HS-27A (cell line): ENCODE results near the gene MMP8.
A peak's percentile ranks its signal among the peaks of the same experiment; 100 is the strongest.

Experiments used
- DNase-seq: peaks from one replicate; pipeline ENCODE4 v3.0.0-alpha.2; 2012; ENCODE audit warnings: low read depth, missing footprints

Gene MMP8

DNA sequence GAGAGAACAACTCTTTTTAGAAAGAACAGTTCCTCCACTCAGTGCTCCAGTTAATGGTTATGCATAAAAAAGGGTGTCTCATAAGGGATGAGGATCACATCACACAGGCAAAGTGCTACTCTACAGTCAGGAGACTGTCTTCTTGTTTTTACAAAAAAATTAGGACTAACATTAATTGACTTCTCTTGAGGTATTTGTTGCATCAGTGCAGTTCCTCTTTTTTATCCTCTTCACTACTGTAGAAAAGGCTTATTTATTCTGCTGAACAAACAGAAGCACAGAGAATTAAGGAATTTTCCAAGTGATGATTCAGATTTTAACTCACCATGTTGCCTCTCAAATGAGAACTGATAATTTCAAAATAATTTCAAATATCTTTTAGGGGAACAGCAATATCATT lies 1.9 kb downstream of the MMP8 start:
- no peak for DNase-seq

DNA sequence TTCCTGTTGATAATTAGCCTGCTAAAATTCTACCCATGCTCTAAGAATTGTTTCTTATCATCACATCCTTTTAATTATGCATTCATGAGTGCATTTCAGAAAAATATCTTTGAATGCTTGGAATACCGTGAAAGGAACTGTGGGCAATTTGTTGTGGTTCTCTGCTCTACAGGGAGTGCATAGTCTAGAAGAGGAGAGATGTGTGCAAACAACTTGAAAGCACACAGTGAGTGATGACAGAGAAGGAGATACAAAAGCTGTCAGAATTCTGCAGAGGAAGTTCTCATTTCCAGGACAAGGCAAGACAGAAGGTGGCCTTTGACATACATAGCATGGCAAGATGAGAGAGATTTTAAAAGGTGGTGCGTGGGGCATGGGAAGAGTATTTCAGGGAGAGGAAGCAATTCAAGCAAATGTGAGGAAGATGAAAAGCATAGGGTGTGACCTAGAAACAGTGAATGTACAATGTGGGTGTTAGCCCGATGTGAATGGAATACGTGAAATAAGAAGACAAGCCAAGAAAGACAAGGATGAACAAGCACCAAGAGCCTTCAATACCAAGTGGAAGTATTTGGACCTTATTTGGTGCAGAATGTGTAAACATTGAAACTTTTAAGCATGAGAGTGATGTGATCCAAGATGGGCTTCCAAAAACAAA lies 5.0 kb downstream of the MMP8 start:
- no peak for DNase-seq

GRCh38 chr11:102717280-102717679 lies 7.5 kb downstream of the MMP8 start:
- no peak for DNase-seq

DNA sequence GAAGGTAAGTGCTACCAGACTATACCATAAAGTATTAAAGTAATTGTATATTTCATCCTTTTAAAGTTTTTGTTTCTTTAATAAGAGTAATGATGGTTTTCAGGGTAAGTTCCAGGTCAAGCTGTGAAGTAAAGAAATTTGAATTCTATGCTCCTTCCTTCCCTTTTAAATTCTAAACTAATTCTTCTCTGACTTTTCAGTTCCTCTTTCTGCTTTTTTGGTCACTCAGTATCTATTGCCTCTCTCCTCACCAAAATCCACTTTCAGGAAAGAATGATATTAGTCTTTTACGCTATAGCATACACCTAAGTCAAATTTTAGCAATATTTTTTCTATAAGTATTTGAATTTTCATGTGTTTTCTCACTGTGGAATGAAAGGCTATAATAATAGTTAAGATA lies 8.2 kb downstream of the MMP8 start:
- DNase-seq: no peak

DNA sequence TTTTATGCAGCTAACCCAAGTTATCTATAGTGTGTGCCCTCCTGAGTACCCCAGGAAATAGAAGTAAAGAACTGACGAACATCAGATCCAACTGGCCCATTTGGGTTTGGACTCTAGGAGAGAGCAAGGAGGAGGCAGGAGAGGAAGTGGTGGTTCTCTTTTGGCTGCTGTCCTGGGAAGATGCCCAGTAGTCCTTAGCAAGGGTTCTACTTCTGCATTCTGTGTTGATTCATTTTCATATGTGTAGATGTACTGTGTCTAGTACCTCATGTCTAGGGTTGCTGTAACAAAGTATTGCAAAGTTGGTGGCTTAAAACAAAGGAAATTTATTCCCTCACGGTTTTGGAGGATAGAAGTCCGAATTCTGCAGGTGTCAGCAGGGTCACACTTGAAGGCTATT lies 12.6 kb downstream of the MMP8 start:
- no peak for DNase-seq

GRCh38 chr11:102709201-102709945 lies 15.4 kb downstream of the MMP8 start:
- DNase-seq: no peak

DNA sequence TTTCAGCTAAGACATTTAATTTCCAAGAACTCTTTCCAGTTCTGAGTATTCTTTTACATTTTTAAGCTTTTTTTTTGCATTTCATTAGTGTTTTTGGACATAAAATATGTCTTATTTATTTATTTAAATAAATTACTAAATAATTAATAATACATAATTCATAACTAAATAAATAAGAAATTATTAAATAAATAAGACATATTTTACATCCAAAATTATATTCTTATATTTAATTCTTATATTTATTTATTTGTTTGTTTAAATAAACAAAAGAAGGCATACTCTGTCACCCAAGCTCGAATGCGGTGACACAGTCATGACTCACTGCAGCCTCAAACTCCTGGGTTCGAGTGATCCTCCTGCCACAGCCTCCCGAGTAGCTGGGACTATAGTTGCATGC lies 16.1 kb downstream of the MMP8 start:
- DNase-seq: no peak

DNA sequence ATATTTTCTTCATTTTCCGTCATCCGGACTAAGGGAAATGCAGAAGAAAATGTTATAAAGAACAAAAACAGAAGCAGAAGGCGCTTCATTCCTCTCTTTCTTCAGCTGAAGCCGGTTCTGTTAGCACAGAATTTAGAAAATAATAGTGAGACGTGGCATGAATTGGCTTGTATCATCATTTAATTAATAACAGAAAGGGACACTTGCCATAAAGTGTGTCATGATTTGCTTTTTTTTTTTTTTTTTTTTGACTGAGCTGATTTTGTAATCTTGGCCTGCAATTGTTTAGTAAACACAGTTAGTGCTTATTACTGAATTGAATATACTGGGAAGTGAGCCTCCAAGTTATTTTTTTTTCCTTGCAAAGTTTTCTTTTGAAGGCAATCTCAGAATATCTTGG lies 19.1 kb downstream of the MMP8 start, which contains the start of gene MMP27:
MMP27 (minus strand) TSS at position 144 of the 400 bp plus-strand sequence; CDS start at position 89, 55 bp downstream.
- no peak for DNase-seq

GRCh38 chr11:102704841-102705240 lies 19.9 kb downstream of the MMP8 start:
- DNase-seq: no peak

DNA sequence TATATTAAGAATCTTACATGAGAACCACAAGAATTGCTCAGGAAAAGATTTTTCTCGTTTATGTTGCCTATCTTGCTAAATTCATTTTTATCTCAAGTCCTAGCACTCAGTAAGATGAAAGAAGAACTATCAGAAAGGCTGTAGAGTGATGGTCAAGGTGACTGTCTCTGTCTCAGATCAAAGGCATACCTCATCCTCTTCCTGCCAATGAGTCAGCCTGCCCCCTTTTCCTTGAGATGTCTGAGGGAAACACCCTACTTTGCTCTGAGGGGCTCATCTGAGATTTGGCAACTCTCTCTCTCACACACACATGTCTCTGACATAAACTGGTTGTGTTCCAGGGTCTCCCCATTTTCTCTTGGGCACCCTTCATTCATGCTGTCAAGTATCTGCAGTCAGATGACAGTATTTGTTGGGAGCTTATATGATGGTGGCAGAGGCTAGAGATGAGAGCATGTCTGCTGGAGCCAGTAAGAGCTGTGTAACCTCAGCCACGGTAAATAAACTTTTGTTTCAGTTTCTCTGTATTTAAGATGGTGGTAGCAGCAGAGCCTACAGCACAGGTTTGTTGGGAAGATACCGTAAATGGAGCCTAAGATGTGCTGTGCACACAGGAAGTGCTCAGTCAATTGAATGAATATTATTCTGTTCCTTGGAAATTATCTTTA lies 20.8 kb downstream of the MMP8 start:
- no peak for DNase-seq

- DNase-seq: no peak
These were observed 29.6 kb downstream of the MMP8 start for GRCh38 chr11:102695201-102695600.

DNA sequence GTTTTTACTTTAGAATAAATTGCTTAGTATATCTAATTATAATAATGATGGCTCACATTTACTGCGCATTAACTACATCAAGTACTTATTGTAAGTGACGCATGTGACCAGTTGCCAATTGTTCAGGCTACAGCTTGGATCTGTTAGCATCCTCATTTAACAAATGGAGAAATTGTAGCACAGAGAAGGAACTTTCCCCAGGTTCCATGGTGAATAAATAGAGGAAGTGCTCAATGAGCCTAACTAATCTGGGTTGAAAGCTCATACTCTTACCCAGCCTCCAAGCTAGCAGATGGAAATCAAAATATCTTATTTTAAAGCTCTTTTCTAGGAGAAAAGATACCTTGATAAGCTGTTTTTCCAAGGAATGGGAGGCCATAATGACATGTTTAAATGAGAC lies 39.0 kb downstream of the MMP8 start:
- DNase-seq: no peak

- no peak for DNase-seq
These were observed 39.4 kb downstream of the MMP8 start for GRCh38 chr11:102685338-102685737.

DNA sequence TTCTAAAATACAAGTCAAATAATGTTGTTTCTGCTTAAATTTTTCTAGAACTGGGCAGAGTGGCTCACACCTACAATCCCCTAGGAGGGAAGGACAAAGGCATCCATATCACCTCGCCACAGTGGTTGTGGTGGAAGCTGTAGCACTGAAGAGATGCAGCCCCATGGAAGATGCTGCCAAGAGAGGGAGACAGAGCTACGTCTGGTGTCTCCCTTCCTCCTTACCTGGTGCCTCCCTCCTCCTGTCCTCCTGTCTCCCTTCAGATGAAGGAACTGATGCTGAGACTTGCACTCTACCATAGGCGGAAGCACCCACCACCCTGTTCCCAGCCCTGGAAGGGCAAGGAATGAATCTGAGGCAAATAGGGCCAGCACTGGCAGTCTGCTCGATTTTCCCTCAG lies 41.5 kb downstream of the MMP8 start:
- no peak for DNase-seq

DNA sequence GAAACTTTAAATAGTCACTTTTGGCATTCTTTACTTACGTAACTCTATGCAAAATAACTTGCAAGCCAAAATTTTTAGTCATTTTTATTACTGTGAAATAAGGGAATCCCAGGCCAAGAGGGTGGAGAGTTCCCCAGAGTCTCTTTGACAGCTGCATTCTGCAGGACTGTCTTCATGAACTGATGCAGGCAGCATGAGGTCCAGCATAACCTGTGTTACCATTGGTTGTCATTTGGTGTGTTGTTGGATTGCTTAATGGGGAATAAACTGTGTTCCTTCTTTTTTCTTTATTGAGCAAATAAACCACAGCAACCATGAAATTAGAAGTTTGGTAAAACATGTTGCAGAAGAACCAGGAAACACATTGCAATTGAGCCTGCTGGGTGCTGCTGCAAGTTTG lies 43.8 kb downstream of the MMP8 start:
- no peak for DNase-seq

DNA sequence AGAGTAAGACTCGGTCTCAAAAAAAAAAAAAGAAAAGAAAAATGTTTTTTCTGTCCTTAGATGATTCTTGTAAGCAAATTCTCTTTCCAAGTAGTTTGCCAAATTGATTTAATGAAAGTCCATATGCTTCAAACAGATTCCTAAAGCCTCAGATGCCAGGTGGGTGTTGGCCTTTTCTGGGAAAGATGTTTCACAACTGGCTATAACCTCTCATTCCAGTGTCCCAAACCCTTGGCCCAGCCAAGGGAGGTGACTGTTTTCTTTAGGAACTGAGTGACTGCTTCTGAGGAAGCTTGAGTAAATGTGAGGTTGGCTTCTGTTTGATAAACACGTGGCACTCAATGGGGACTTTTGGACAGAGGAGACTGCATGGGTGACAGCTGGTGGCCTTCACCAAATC lies 46.7 kb downstream of the MMP8 start:
- no peak for DNase-seq

- DNase-seq: no peak
These were observed 48.7 kb downstream of the MMP8 start for GRCh38 chr11:102676084-102676483.

GRCh38 chr11:102669664-102670063 lies 55.1 kb downstream of the MMP8 start:
- DNase-seq: no peak

DNA sequence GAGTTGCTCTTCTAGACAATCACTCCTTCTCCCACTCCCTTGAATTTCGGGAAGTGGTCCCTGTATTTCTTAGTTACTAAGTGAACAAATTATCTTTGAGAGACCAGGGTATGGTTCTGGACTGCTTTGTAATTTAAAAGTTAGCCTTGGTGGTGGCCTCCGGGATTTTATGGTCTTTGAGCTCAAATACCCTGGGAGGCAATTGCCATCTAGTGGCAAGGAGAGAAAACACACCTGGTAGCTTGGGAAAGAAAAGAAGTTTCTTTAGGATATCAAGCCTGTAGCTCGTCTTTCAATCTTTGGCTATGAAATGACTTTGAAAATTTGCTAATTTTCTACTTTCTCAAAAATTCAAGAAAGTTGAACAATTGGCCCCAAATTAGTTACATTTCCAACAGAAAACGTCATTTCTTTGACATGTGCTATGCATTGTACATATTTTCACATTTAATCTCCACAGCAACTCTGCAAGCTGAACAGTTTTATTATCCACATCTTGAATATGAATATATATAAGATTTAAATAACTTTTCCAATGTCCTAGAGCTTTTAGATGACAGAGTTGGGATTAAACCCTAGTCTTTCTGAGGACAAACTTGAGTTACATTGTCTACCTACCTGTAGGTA lies 58.3 kb downstream of the MMP8 start:
- DNase-seq: peak; percentile 5

DNA sequence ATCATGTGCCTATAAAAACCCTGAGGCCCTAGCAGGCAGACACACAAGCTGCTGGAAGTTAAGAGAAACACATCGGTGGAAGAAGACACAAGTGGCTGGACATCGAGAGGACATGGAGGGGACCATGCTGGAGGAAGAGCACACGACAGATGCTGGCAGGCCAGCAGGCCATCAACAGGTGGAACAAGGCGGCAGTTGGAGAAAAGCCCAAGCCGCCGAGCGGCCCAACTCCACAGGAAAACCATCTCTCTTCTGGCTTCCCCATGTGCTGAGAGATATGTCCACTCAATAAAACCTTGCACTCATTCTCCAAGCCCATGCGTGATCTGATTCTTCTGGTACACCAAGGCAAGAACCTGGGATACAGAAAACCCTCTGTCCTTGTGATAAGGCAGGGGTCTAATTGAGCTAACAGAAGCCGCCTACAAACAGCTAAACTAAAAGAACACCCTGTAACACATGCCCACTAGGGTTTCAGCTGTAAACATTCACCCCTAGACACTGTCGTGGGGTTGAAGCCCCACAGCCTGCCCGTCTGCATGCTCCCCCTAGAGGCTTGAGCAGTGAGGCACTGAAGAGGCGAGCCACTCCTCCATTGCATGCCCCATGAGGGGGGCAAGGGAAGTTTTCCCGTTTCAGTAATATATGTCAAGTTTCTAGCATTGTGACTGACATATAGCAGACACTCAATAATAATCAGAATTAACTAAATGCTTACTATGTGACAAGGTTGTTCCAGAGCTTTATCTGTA lies 60.6 kb downstream of the MMP8 start:
- no peak for DNase-seq

DNA sequence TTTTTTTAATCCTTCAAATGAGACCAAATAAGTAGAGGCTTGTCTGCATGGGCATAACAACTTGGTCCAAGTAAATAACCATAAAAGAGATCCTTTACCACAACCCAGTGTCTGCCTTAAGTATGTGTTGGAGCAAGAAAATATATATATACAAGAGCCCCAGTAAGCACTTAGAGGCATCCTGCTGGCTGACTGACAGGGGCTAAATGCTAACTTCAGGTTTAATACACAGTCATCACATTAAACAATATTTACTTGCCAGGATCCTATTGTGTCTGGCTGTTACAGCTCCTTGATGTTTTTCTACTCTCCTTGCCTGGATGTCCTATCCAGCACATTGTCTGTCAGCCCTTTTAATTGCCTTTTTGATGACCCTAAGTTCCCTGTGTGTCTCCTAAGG lies 62.1 kb downstream of the MMP8 start:
- no peak for DNase-seq
